Measurements from ENCODE around the gene MXI1.

The MXI1 gene

DNA sequence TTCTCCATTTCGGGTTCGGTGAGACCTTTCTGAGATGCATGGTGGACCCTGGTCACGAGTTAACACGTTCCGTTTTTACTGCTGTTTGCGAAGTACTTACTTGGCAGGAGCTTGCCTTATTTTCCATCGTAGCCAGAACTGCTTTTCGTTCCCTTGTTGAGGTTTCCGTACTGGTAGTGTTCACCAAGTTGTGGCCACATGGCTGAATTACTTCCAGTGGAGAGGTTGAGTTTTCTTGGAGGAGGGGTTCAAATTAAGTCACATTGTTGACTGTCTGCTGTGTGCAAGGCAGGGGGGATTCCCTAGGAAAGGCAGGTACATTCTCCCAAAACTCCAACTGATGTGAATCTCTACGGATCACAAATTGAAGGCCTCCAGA lies 4.0 kb downstream of the MXI1 start:
- TF ChIP-seq, protein P1, sequence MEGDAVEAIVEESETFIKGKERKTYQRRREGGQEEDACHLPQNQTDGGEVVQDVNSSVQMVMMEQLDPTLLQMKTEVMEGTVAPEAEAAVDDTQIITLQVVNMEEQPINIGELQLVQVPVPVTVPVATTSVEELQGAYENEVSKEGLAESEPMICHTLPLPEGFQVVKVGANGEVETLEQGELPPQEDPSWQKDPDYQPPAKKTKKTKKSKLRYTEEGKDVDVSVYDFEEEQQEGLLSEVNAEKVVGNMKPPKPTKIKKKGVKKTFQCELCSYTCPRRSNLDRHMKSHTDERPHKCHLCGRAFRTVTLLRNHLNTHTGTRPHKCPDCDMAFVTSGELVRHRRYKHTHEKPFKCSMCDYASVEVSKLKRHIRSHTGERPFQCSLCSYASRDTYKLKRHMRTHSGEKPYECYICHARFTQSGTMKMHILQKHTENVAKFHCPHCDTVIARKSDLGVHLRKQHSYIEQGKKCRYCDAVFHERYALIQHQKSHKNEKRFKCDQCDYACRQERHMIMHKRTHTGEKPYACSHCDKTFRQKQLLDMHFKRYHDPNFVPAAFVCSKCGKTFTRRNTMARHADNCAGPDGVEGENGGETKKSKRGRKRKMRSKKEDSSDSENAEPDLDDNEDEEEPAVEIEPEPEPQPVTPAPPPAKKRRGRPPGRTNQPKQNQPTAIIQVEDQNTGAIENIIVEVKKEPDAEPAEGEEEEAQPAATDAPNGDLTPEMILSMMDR (IDR thresholded peaks at IDR 0.05; ENCODE audit: low read depth, low read length): no peak
- Histone ChIP-seq H3K9me3 (no peaks in the 10 kb centered on the region), H3K36me3 (no peaks in the 10 kb centered on the region), H3K4me3 (ENCODE audit: low read depth, low read length) (peak overlapping the region; percentile 87), H3K27me3 (no peaks in the 10 kb centered on the region), H3K4me1 (peaks cover 8% of the 10 kb centered on the region; the same call in 1 of the 2 replicates)
- no peak for DNase-seq

DNA sequence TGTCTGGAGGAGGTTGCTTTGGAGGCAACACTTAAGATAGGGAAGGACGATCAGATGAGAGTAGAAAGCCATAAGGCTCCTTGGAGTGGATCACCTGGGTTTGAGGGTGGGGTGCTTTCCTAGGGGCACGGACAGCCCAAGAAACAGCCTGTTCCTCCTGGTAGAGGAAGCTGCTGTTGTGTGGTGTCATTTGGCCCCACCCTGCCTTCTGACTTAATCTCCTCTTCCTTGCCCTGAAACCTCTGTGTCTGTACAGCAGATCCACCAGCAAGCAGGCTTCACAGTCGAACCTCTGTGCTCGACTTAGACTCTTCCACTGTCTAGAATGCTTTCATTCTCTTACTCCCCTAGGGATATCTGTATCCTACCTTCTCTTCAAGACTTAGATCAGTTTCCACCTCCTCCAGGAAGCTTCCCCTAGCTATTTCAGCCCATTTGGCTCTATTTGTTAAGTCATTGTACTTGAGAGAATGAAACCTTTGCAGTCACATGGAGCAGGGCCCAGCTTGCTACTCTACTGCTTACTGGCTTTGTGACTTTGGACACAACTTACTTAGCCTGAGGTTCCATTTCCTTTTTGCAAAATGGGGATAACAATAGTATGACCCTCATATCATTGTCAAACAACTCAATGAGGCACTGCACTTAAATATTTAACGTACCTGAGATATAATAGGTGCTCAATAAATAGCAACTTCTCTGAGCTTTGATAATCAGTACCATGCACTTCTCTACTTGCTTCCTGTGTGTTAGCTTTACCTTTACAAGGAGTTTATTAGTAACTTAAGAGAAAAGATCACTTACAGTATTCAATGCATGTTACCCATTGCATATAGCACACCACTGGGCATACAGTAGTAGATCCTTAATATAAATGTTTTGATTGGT lies 5.0 kb downstream of the MXI1 start:
- Histone ChIP-seq H3K27me3 (no peaks in the 10 kb centered on the region), H3K4me1 (peaks cover 8% of the 10 kb centered on the region; the same call in 1 of the 2 replicates), H3K9me3 (no peaks in the 10 kb centered on the region), H3K4me3 (ENCODE audit: low read depth, low read length) (no peak overlapping the region), H3K36me3 (no peaks in the 10 kb centered on the region)
- no peak for DNase-seq
- TF ChIP-seq, protein P1 (IDR thresholded peaks at IDR 0.05; ENCODE audit: low read depth, low read length): no peak

DNA sequence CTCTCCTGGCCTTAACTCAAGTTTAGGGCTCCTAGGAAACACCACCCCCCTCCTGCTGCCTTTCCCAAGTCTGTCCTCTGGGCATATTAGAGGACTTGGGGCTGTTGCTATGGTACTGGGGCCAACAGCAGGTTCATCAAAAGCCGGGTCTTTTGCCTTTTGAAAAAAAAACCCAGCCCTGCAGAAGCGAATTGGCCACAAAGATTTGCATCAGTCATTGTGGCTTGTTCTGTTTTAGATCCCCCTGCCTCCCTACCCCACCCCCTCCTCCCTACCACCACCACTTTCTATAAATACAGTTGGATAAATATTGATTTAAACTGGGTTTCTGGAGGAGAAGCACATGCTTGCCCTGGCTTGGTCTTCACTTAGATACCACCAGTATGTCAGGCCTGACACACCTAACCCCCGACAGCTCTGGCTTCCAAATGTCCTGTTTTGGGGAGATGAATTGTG lies 7.0 kb downstream of the MXI1 start:
- Histone ChIP-seq H3K36me3 (no peaks in the 10 kb centered on the region), H3K9me3 (no peaks in the 10 kb centered on the region), H3K4me1 (peaks cover 8% of the 10 kb centered on the region; the same call in 1 of the 2 replicates), H3K27me3 (no peaks in the 10 kb centered on the region), H3K4me3 (ENCODE audit: low read depth, low read length) (no peak overlapping the region)
- no peak for DNase-seq
- TF ChIP-seq, protein P1 (IDR thresholded peaks at IDR 0.05; ENCODE audit: low read depth, low read length): no peak

DNA sequence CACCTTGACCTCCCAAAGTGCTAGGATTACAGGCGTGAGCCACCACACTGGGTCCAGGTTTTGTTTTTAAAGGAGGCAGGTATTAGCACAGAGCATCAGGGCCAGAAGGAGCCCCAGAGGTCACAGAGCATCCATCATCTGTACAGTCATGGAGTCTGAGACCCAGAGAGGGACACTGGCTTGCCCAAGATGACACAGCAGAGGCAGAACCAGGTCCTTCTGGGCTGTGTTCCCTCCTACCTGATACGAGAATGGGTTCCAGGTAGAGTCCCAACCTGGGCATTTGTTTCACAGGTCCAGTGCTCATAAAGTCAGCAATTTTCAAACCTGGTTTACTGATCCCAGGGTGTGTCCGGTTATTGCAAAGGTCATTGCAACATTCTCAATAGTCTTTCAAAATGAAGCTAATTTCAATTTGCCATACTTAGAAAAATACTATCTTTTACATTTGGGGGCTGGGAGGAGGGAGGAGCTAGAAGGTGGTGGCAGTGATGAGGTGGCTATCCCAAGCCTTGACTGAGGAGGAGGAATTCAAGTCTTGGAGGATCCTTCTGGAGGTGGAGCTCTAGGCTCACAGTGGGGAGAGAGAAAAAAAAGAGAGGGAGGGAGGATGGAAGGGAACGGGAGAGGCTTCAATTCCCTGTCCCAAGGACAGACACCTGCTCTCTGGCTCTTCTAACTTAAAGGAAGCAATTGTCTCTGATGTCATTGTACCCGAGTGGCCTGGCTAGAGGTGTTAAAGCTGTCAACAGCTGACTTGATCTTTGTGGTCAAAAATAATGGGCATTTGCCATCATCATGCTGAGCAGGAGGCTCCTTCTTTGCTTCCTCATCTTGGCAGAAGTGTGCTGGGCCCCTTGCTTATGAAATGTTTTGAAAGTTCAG lies 8.1 kb downstream of the MXI1 start:
- TF ChIP-seq, protein P1 (IDR thresholded peaks at IDR 0.05; ENCODE audit: low read depth, low read length): no peak
- DNase-seq: no peak
- Histone ChIP-seq H3K9me3 (no peaks in the 10 kb centered on the region), H3K4me1 (peaks cover 8% of the 10 kb centered on the region; the same call in 1 of the 2 replicates), H3K27me3 (no peaks in the 10 kb centered on the region), H3K36me3 (no peaks in the 10 kb centered on the region), H3K4me3 (ENCODE audit: low read depth, low read length) (no peak overlapping the region)

DNA sequence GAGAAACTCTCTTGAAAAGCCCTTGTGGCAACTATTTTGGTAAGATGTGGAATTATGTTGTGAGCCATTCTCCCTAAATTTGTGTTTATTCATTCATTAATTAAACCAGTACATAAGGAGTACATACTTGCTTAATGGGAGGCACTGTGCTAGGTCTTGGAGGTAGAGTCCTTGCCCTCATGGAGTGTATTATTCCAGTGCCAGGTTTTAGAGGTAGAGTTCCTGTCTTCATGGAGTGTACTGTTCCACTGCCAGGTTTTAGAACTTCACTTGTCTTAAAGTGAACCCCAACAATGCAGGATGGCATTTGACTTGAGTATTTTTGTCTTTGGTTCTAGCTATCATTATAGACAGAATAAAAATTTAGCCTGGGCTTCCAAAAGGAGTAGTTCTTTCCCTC lies 8.8 kb downstream of the MXI1 start:
- TF ChIP-seq, protein P1 (IDR thresholded peaks at IDR 0.05; ENCODE audit: low read depth, low read length): no peak
- H3K36me3 ChIP-seq: no peaks in the 10 kb centered on the region
- DNase-seq: no peak
- no peak overlapping the region for H3K4me3 ChIP-seq (ENCODE audit: low read depth, low read length)
- no peaks in the 10 kb centered on the region for H3K27me3 ChIP-seq
- H3K9me3 ChIP-seq: no peaks in the 10 kb centered on the region
- H3K4me1 ChIP-seq: peaks cover 11% of the 10 kb centered on the region

All from BE2C (cell line).